ENCODE measurements around the gene VAMP8. TPM values are rescaled to one million over a fixed set of nuclear protein-coding genes. Genes with fewer than 3 reads are reported as not detected.

Gene VAMP8
- 100 to 1,000 TPM; 176 to 250 TPM for total RNA-seq
- 10 to 100 TPM; 51.8 to 76.7 (median 62.4) TPM for polyA plus RNA-seq (ENCODE audit: insufficient read length in 6 of 6)
- long read RNA-seq, donor 1, transcript VAMP8-201 (3 exons, 774 nt): major isoform, 81 of 129 reads
- long read RNA-seq, donor 1, partial matches to known transcripts: 37 of 129 reads
- long read RNA-seq, donor 1, other reads (novel, unspliced or antisense): 10 of 129 reads
- long read RNA-seq, donor 2, transcript VAMP8-201 (3 exons, 774 nt): major isoform, 26 of 32 reads
- long read RNA-seq, donor 2, partial matches to known transcripts: 6 of 32 reads
- long read RNA-seq, donor 2, other reads (novel, unspliced or antisense): 0 of 32 reads
- long read RNA-seq, donor 3, transcript VAMP8-201 (3 exons, 774 nt): major isoform, 35 of 38 reads
- long read RNA-seq, donor 3, partial matches to known transcripts: 0 of 38 reads
- long read RNA-seq, donor 3, other reads (novel, unspliced or antisense): 0 of 38 reads
- long read RNA-seq, donor 4, transcript VAMP8-201 (3 exons, 774 nt): major isoform, 263 of 288 reads
- long read RNA-seq, donor 4, partial matches to known transcripts: 11 of 288 reads
- long read RNA-seq, donor 4, other reads (novel, unspliced or antisense): 11 of 288 reads
- long read RNA-seq, donor 5, transcript VAMP8-201 (3 exons, 774 nt): major isoform, 58 of 80 reads
- long read RNA-seq, donor 5, partial matches to known transcripts: 22 of 80 reads
- long read RNA-seq, donor 5, other reads (novel, unspliced or antisense): 0 of 80 reads
- long read RNA-seq, donor 6, transcript VAMP8-201 (3 exons, 774 nt): major isoform, 58 of 96 reads
- long read RNA-seq, donor 6, partial matches to known transcripts: 38 of 96 reads
- long read RNA-seq, donor 6, other reads (novel, unspliced or antisense): 0 of 96 reads
- long read RNA-seq, donor 7, transcript VAMP8-201 (3 exons, 774 nt): major isoform, 24 of 27 reads
- long read RNA-seq, donor 7, partial matches to known transcripts: 0 of 27 reads
- long read RNA-seq, donor 7, other reads (novel, unspliced or antisense): 0 of 27 reads
- long read RNA-seq, donor 8, transcript VAMP8-201 (3 exons, 774 nt): major isoform, 36 of 36 reads
- long read RNA-seq, donor 8, partial matches to known transcripts: 0 of 36 reads
- long read RNA-seq, donor 8, other reads (novel, unspliced or antisense): 0 of 36 reads
- long read RNA-seq, donor 9: 0 reads
- long read RNA-seq, donor 10, transcript VAMP8-201 (3 exons, 774 nt): major isoform, 208 of 216 reads
- long read RNA-seq, donor 10, partial matches to known transcripts: 4 of 216 reads
- long read RNA-seq, donor 10, other reads (novel, unspliced or antisense): 2 of 216 reads
- long read RNA-seq, donor 11, transcript VAMP8-201 (3 exons, 774 nt): major isoform, 7 of 7 reads
- long read RNA-seq, donor 11, partial matches to known transcripts: 0 of 7 reads
- long read RNA-seq, donor 11, other reads (novel, unspliced or antisense): 0 of 7 reads
- long read RNA-seq, donor 12, transcript VAMP8-201 (3 exons, 774 nt): major isoform, 40 of 40 reads
- long read RNA-seq, donor 12, partial matches to known transcripts: 0 of 40 reads
- long read RNA-seq, donor 12, other reads (novel, unspliced or antisense): 0 of 40 reads

GRCh38 chr2:85577386-85578242, at the start of gene VAMP8:
Gene VAMP8, plus strand, starts transcription at chr2:85577586. Its CDS starts 61 bp downstream, at chr2:85577647.
- peak within 1 kb of the TSS; percentile 90 to 91 for H3K27ac ChIP-seq
- H3K4me3 ChIP-seq: peak within 1 kb of the TSS; percentile 35 to 59
- intact Hi-C loops (cut with DNase I): no loop called here
- ATAC-seq (peak; percentile 88), DNase-seq (peak in 3 of 4 donors; percentile 69 to 91 (median 88))
- no peaks in the 10 kb centered on the region for H3K27me3 ChIP-seq
- H3K36me3 ChIP-seq: peaks cover 0 to 20% of the 10 kb centered on the region in 2 donors
- peaks cover 22 to 63% of the 10 kb centered on the region in 2 donors for H3K4me1 ChIP-seq
- no peaks in the 10 kb centered on the region for H3K9me3 ChIP-seq
- TF ChIP-seq, protein P1, sequence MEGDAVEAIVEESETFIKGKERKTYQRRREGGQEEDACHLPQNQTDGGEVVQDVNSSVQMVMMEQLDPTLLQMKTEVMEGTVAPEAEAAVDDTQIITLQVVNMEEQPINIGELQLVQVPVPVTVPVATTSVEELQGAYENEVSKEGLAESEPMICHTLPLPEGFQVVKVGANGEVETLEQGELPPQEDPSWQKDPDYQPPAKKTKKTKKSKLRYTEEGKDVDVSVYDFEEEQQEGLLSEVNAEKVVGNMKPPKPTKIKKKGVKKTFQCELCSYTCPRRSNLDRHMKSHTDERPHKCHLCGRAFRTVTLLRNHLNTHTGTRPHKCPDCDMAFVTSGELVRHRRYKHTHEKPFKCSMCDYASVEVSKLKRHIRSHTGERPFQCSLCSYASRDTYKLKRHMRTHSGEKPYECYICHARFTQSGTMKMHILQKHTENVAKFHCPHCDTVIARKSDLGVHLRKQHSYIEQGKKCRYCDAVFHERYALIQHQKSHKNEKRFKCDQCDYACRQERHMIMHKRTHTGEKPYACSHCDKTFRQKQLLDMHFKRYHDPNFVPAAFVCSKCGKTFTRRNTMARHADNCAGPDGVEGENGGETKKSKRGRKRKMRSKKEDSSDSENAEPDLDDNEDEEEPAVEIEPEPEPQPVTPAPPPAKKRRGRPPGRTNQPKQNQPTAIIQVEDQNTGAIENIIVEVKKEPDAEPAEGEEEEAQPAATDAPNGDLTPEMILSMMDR (IDR thresholded peaks at IDR 0.05): no peak

DNA sequence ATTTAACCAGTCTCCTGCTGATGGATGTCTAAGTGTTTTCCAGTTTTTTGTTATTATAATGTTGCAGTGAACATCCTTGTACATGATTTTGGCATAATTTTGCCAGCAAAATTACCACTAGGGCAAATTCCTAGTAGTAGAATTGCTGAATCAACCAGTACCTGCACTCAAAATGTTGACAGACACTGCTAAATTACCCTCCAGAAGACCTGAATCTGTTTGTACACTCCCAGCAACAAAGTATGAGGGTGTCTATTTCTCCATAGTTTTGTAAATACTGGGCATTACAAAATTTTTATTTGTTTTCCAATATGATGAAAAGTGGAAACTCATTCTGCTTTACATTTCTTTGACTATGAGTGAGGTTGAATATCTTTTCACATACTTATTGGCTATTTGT, 49.6 kb upstream of the VAMP8 start:
- ATAC-seq: no peak
- TF ChIP-seq, protein P1 (IDR thresholded peaks at IDR 0.05): no peak
- intact Hi-C loops (cut with DNase I): no loop called here

DNA sequence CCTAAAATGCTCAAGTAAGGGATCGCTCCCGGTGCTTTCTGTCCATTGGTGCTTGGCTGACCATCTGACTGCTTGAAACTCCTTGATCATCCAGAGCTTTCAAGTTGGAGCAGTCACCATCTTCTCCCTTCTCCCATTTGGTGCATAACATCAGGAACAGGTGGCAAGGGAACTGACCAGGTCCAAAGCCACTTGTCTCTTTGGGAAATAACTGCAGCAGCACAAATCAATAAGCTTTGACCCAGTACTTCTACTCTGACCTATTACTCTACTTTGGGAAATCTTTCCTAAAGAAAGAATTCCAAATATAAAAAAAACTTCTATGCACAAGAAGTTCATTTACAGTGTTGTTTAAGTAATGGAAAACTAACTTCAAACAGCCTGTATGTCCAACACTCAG, 49.0 kb upstream of the VAMP8 start:
- TF ChIP-seq, protein P1 (IDR thresholded peaks at IDR 0.05): no peak
- H3K4me1 ChIP-seq: peaks cover 0 to 27% of the 10 kb centered on the region in 2 donors
- no peaks in the 10 kb centered on the region for H3K9me3 ChIP-seq
- no peak overlapping the region for H3K27ac ChIP-seq
- intact Hi-C loops (cut with DNase I): no loop called here
- no peak overlapping the region for H3K4me3 ChIP-seq
- no peak for DNase-seq
- H3K36me3 ChIP-seq: no peaks in the 10 kb centered on the region
- H3K27me3 ChIP-seq: no peaks in the 10 kb centered on the region
- no peak for ATAC-seq

More for the DNA sequence above, 49.6 kb upstream of the VAMP8 start:
- no peaks in the 10 kb centered on the region for H3K36me3 ChIP-seq
- H3K4me1 ChIP-seq: peaks cover 0 to 27% of the 10 kb centered on the region in 2 donors
- no peak overlapping the region for H3K27ac ChIP-seq
- no peak overlapping the region for H3K4me3 ChIP-seq
- DNase-seq: no peak
- no peaks in the 10 kb centered on the region for H3K9me3 ChIP-seq
- H3K27me3 ChIP-seq: no peaks in the 10 kb centered on the region

DNA sequence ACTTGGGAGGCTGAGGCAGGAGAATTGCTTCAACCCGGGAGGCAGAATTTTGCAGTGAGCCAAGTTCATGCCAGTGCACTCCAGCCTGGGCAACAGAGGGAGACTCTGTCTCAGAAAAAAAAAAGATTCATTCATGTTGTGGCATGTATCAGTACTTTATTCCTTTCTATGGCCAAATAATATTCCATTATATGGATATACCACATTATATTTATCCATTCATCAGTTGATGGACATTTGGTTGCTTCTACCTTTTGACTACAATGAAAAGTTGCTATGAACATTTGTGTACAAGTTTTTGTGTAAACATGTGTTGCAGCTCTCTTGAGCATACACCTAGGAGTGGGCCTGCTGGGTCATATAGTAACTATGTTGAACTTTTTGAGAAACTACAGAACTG, 47.6 kb upstream of the VAMP8 start:
- no peaks in the 10 kb centered on the region for H3K36me3 ChIP-seq
- no peaks in the 10 kb centered on the region for H3K27me3 ChIP-seq
- TF ChIP-seq, protein P1 (IDR thresholded peaks at IDR 0.05): no peak
- no peaks in the 10 kb centered on the region for H3K9me3 ChIP-seq
- intact Hi-C loops (cut with DNase I): no loop called here
- no peak for DNase-seq
- no peak overlapping the region for H3K4me3 ChIP-seq
- ATAC-seq: no peak
- H3K4me1 ChIP-seq: peaks cover 0 to 27% of the 10 kb centered on the region in 2 donors
- no peak overlapping the region for H3K27ac ChIP-seq

Measured in left lung (tissue), 14 donors.